Testis (tissue), 3 donors: ENCODE data around the gene FARP1. TPM values are rescaled to one million over a fixed set of nuclear protein-coding genes. Genes with fewer than 3 reads are reported as not detected.

Source experiments
- DNase-seq: peaks from one replicate; pipeline ENCODE4 v3.0.0-alpha.2; 2019
- H3K27ac ChIP-seq, 2 donors: fragments of 200-600 bp; sonication (generic); one replicate each; pipeline ENCODE4 v1.5.1; 2019
- H3K27me3 ChIP-seq: fragments of 200-600 bp; sonication (generic); one replicate; pipeline ENCODE4 v1.5.1; 2019
- H3K36me3 ChIP-seq: fragments of 200-600 bp; sonication (generic); one replicate; pipeline ENCODE4 v1.5.1; 2017; ENCODE audit warnings: low read depth; ENCODE audit errors: missing control alignments
- H3K4me1 ChIP-seq: fragments of 200-600 bp; sonication (generic); one replicate; pipeline ENCODE4 v1.5.1; 2019
- H3K4me3 ChIP-seq, 2 donors: fragments of 200-600 bp; sonication (generic); one replicate each; pipeline ENCODE4 v1.5.1; 2017 to 2019
- H3K9me3 ChIP-seq: fragments of 200-600 bp; sonication (generic); one replicate; pipeline ENCODE4 v1.5.1; 2017
- CTCF ChIP-seq, 3 experiments: fragments of 450-650 bp in 2 of 3; fragments of 200-600 bp in 1 of 3; sonication (generic) in 1 of 3; IDR thresholded peaks; one replicate each; pipeline ENCODE4 v1.5.1; 2016 to 2019; ENCODE audit warnings: antibody characterized with exemption in 3 of 3, mild to moderate bottlenecking in 2 of 3, moderate library complexity in 1 of 3
- POLR2A ChIP-seq: fragments of 450-650 bp; IDR thresholded peaks from one replicate; pipeline ENCODE4 v1.6.1; 2017; ENCODE audit warnings: antibody characterized with exemption, mild to moderate bottlenecking, moderate library complexity
- WGBS, 2 donors: methylation state at CpG; one replicate each; pipeline ENCODE4 v1.1.5; 2018; 5-methylcytosine and 5-hydroxymethylcytosine counted together
- intact Hi-C: fragments of 100-400 bp; cut with DNase I; formaldehyde crosslinking; loops from one replicate; pipeline ENCODE4 v1.15.1; 2023; ENCODE audit warnings: low total_unique reads
- polyA plus RNA-seq: library from polyadenylated mRNA; stranded (reverse); fragments of 350-450 nt; fragmentation: Illumina TruSeq; extraction: RNeasy Lipid Tissue Mini Kit (QIAGEN cat#74804); gene quantifications from one replicate; pipeline ENCODE4 v1.2.3, GENCODE V29; 2014; ENCODE audit warnings: low read depth, low replicate concordance; ENCODE audit not compliant: insufficient read depth
- total RNA-seq, 2 donors: library from RNA; depleted of rRNA; stranded (reverse); fragments of >200 nt; gene quantifications; one replicate each; pipeline ENCODE4 v1.2.3, GENCODE V29; 2016

Gene FARP1
- total and polyA plus RNA-seq, 3 donors from 2014 or later = 54.0 to 130 (median 69.1) TPM

- TF ChIP-seq CTCF (IDR thresholded peaks at IDR 0.05) = no peak
- no peak for TF ChIP-seq POLR2A
- no peak overlapping the region for H3K4me3 ChIP-seq
- no peak overlapping the region for H3K27ac ChIP-seq
- no peaks in the 10 kb centered on the region for H3K9me3 ChIP-seq
- 90 to 98% methylated on average over 11 of the region's 11 CpGs for WGBS, 2 donors
- no peaks in the 10 kb centered on the region for H3K27me3 ChIP-seq
- no peaks in the 10 kb centered on the region for H3K4me1 ChIP-seq
- no peaks in the 10 kb centered on the region for H3K36me3 ChIP-seq
- no peak for DNase-seq
- intact Hi-C loops = no loop called here
Observed at GRCh38 chr13:98432638-98433037, 289.7 kb downstream of the FARP1 start.

DNA sequence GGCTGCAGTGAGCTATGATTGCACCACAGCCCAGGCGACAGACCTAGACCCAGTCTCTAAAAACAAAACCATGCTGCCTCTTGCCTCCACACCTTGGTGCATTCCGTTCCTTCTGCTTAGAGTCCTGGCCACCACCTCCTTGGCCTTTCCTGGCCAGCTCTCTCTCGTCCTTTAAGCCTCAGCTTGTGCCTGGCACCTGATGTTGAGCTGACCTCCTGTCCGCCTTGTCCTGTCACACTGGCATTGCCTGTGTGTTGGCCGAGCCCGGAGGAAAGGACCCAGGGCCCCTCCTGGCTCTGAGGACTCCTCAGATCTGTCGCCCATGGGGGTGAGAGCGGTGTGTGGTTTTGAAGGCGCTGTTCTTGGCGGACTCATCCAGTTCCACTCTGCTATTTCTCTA, 290.8 kb downstream of the FARP1 start:
- no peak for TF ChIP-seq CTCF (IDR thresholded peaks at IDR 0.05)
- Histone ChIP-seq H3K4me3 (no peak overlapping the region), H3K36me3 (no peaks in the 10 kb centered on the region), H3K27me3 (no peaks in the 10 kb centered on the region), H3K27ac (no peak overlapping the region), H3K9me3 (no peaks in the 10 kb centered on the region), H3K4me1 (no peaks in the 10 kb centered on the region)
- no peak for DNase-seq
- intact Hi-C loops = no loop called here
- WGBS, 2 donors = 91 to 94% methylated on average over 10 of the region's 10 CpGs

- no peak overlapping the region for H3K4me3 ChIP-seq
- no peak for TF ChIP-seq POLR2A
- no peak for TF ChIP-seq CTCF (IDR thresholded peaks at IDR 0.05)
- no peak for DNase-seq
- H3K27me3 ChIP-seq = no peaks in the 10 kb centered on the region
- H3K36me3 ChIP-seq = no peaks in the 10 kb centered on the region
- H3K4me1 ChIP-seq = no peaks in the 10 kb centered on the region
- WGBS, 2 donors = 93 to 96% methylated on average over 6 of the region's 6 CpGs
- H3K9me3 ChIP-seq = no peaks in the 10 kb centered on the region
- intact Hi-C loops = no loop called here
- H3K27ac ChIP-seq = no peak overlapping the region
Observed at GRCh38 chr13:98434060-98434459, 291.2 kb downstream of the FARP1 start.

- H3K4me3 ChIP-seq = no peak overlapping the region
- no peak overlapping the region for H3K27ac ChIP-seq
- H3K36me3 ChIP-seq = no peaks in the 10 kb centered on the region
- no peak for DNase-seq
- intact Hi-C loops = no loop called here
- TF ChIP-seq POLR2A (no peak), CTCF (IDR thresholded peaks at IDR 0.05) (no peak)
- no peaks in the 10 kb centered on the region for H3K27me3 ChIP-seq
- H3K9me3 ChIP-seq = no peaks in the 10 kb centered on the region
- WGBS, 2 donors = 90 to 96% methylated on average over 11 of the region's 11 CpGs
- H3K4me1 ChIP-seq = no peaks in the 10 kb centered on the region
Observed at GRCh38 chr13:98435376-98435775, 292.5 kb downstream of the FARP1 start.

GRCh38 chr13:98436233-98436910, 293.5 kb downstream of the FARP1 start:
- no peak overlapping the region for H3K27ac ChIP-seq
- no peak for DNase-seq
- intact Hi-C loops = no loop called here
- no peaks in the 10 kb centered on the region for H3K9me3 ChIP-seq
- no peaks in the 10 kb centered on the region for H3K27me3 ChIP-seq
- 85% methylated on average over 12 of the region's 12 CpGs for WGBS, 2 donors
- H3K4me1 ChIP-seq = no peaks in the 10 kb centered on the region
- H3K4me3 ChIP-seq = no peak overlapping the region
- TF ChIP-seq CTCF (IDR thresholded peaks at IDR 0.05) (no peak), POLR2A (no peak)
- no peaks in the 10 kb centered on the region for H3K36me3 ChIP-seq
